OCI-LY7 (cell line): ENCODE data around the gene PSAPL1.

ENCODE experiments used
- EZH2phosphoT487 ChIP-seq: fragments of 200-600 bp; sonication (generic); IDR thresholded peaks from 2 replicates; pipeline ENCODE4 v1.6.1; 2018; ENCODE audit warnings: low read depth, borderline replicate concordance, mild to moderate bottlenecking, mixed run types, antibody characterized with exemption, low read length, moderate library complexity, mixed read lengths
- TF ChIP-seq, protein P1 (sequence below): fragments of 200-600 bp; sonication (generic); conservative IDR thresholded peaks from 2 replicates; pipeline ENCODE4 v1.5.1; 2014; ENCODE audit warnings: mild to moderate bottlenecking, antibody characterized with exemption, low read length, moderate library complexity, mixed read lengths

DNA sequence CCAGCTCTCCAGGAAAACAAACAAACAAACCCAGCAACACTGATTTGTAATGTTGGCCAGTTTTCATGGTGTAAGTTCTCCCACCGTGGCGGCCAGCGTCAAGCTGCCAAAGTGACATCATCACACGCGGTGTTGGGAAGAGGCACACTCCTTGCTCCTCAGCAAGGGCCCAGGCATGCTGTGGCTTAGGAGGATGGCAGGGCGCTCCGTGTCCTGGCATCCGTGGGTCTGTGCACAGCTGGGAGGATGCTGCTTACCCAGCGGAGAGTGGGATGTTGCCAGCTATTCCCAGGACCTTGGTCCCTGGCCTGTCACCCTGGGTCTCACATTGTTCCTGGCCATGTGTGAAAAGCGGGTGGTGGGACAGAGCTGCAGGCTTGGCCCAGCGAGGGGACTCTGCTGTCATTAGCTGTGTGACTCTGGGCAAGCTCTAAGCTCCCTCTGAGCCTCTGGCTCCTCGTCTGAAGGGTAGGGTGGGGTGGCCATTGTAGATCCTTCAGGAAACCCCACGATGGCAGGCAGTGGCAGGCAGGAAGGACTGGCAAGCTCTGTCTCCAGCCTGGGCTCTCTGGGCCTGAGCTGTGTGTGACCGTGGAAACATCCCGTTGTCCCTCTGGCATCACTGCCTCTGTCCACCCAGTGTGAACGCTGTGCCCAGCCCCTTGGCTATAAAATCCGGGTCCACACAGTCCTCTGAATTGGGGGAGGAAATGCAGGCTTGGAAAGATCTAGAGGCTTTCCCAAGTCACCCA lies 10.8 kb downstream of the PSAPL1 start:
- TF ChIP-seq, protein P1, sequence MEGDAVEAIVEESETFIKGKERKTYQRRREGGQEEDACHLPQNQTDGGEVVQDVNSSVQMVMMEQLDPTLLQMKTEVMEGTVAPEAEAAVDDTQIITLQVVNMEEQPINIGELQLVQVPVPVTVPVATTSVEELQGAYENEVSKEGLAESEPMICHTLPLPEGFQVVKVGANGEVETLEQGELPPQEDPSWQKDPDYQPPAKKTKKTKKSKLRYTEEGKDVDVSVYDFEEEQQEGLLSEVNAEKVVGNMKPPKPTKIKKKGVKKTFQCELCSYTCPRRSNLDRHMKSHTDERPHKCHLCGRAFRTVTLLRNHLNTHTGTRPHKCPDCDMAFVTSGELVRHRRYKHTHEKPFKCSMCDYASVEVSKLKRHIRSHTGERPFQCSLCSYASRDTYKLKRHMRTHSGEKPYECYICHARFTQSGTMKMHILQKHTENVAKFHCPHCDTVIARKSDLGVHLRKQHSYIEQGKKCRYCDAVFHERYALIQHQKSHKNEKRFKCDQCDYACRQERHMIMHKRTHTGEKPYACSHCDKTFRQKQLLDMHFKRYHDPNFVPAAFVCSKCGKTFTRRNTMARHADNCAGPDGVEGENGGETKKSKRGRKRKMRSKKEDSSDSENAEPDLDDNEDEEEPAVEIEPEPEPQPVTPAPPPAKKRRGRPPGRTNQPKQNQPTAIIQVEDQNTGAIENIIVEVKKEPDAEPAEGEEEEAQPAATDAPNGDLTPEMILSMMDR, result no peak
- TF ChIP-seq EZH2phosphoT487, result no peak
